Suprapubic skin (tissue), 4 donors: ENCODE measurements around the gene GFPT2.

ENCODE experiments used
- EP300 ChIP-seq: sonication (generic); formaldehyde crosslinking; IDR thresholded peaks from one replicate; pipeline ENCODE4 v1.6.1; 2017; ENCODE audit warnings: antibody characterized with exemption
- POLR2A ChIP-seq, 2 donors: fragments of 450-650 bp; IDR thresholded peaks; one replicate each; pipeline ENCODE4 v1.6.1; 2017; ENCODE audit warnings: antibody characterized with exemption in 2 of 2, mild to moderate bottlenecking in 2 of 2, moderate library complexity in 2 of 2
- POLR2AphosphoS5 ChIP-seq, 3 donors: sonication (generic); formaldehyde crosslinking; IDR thresholded peaks; one replicate each; pipeline ENCODE4 v1.6.1; 2017; ENCODE audit warnings: antibody characterized with exemption in 3 of 3
- TF ChIP-seq, protein P1 (sequence below), 2 donors: fragments of 200-600 bp in 1 of 2; fragments of 450-650 bp in 1 of 2; sonication (generic) in 1 of 2; IDR thresholded peaks; one replicate each; pipeline ENCODE4 v1.5.1; 2016 to 2019; ENCODE audit warnings: antibody characterized with exemption in 2 of 2, mild to moderate bottlenecking in 1 of 2, moderate library complexity in 1 of 2

DNA sequence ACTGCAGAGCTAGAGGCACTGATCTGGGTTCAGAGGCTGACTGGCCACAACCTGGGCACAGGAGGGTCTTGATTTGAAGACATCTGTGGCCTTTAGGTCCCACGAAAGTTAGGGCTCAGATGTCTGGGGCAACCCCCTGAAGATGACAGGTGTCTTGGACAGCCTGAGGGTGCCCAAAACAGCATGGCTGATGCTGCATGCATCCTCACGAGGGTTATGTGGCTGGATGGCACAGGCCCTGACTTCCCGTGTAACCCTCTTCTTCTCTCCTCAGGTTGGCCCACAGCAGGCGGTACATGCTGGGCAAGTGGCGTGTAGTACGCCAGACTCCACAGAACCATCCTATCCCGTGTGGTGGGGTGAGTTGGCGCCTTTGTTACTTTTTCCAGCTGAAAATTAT is 29.8 kb upstream of the GFPT2 start:
- TF ChIP-seq, protein P1, sequence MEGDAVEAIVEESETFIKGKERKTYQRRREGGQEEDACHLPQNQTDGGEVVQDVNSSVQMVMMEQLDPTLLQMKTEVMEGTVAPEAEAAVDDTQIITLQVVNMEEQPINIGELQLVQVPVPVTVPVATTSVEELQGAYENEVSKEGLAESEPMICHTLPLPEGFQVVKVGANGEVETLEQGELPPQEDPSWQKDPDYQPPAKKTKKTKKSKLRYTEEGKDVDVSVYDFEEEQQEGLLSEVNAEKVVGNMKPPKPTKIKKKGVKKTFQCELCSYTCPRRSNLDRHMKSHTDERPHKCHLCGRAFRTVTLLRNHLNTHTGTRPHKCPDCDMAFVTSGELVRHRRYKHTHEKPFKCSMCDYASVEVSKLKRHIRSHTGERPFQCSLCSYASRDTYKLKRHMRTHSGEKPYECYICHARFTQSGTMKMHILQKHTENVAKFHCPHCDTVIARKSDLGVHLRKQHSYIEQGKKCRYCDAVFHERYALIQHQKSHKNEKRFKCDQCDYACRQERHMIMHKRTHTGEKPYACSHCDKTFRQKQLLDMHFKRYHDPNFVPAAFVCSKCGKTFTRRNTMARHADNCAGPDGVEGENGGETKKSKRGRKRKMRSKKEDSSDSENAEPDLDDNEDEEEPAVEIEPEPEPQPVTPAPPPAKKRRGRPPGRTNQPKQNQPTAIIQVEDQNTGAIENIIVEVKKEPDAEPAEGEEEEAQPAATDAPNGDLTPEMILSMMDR (IDR thresholded peaks at IDR 0.05) = no peak
- TF ChIP-seq EP300 (no peak), POLR2A (IDR thresholded peaks at IDR 0.05) (no peak), POLR2AphosphoS5 (IDR thresholded peaks at IDR 0.05) (no peak)
